Lung (tissue), 12 donors: ENCODE results near the gene SKA2. TPM values are rescaled to one million over a fixed set of nuclear protein-coding genes. Genes with fewer than 3 reads are reported as not detected.

Experiments used
- ATAC-seq: fragments of 200-7000 bp; cut with Tn5 transposase; one replicate; pipeline ENCODE4 v1.9.1; 2020; ENCODE audit warnings: moderate number of reproducible peaks; ENCODE audit not compliant: insufficient read depth, low FRiP score
- DNase-seq, 3 donors: peaks; one replicate each; pipeline ENCODE4 v3.0.0-alpha.2; 2013 to 2017
- H3K27ac ChIP-seq, 2 donors: one replicate each; pipeline ENCODE4 v1.5.1; 2013; ENCODE audit warnings: mild to moderate bottlenecking in 2 of 2, moderate library complexity in 2 of 2, control low read depth in 1 of 2, inconsistent platforms in 1 of 2, low read depth in 1 of 2, low read length in 1 of 2
- H3K27me3 ChIP-seq, 3 donors: one replicate each; pipeline ENCODE4 v1.5.1; 2013; ENCODE audit warnings: low read length in 2 of 3; ENCODE audit not compliant: control insufficient read depth in 3 of 3, insufficient read depth in 3 of 3
- H3K36me3 ChIP-seq, 4 donors: one replicate each; pipeline ENCODE4 v1.5.1; 2013; ENCODE audit warnings: low read length in 4 of 4, mild to moderate bottlenecking in 1 of 4, moderate library complexity in 1 of 4; ENCODE audit not compliant: control insufficient read depth in 4 of 4, insufficient read depth in 4 of 4
- H3K4me1 ChIP-seq, 5 donors: one replicate each; pipeline ENCODE4 v1.5.1; 2013; ENCODE audit warnings: low read length in 5 of 5, mild to moderate bottlenecking in 2 of 5, moderate library complexity in 1 of 5; ENCODE audit not compliant: control insufficient read depth in 5 of 5, insufficient read depth in 5 of 5
- H3K4me3 ChIP-seq: one replicate; pipeline ENCODE4 v1.5.1; 2013; ENCODE audit warnings: mild to moderate bottlenecking, control low read depth, moderate library complexity
- H3K9ac ChIP-seq, 2 donors: one replicate each; pipeline ENCODE4 v1.5.1; 2013; ENCODE audit warnings: low read length in 2 of 2, control low read depth in 1 of 2; ENCODE audit not compliant: insufficient read depth in 1 of 2
- H3K9me3 ChIP-seq, 4 donors: one replicate each; pipeline ENCODE4 v1.5.1; 2013; ENCODE audit warnings: low read length in 3 of 4, mild to moderate bottlenecking in 1 of 4, moderate library complexity in 1 of 4; ENCODE audit not compliant: control insufficient read depth in 4 of 4, insufficient read depth in 3 of 4
- CTCF ChIP-seq: IDR thresholded peaks from 2 replicates; pipeline ENCODE4 v1.5.1; 2012; ENCODE audit warnings: mild to moderate bottlenecking; ENCODE audit errors: control extremely low read depth, extremely low read depth
- WGBS, 2 donors: extraction: QIAGEN DNeasy Blood & Tissue Kit; methylation state at CpG; one replicate each; pipeline ENCODE4 v1.1.7; 2013; 5-methylcytosine and 5-hydroxymethylcytosine counted together
- polyA plus RNA-seq, 2 donors: library from polyadenylated mRNA; stranded (reverse); fragments of 200-250 nt; gene quantifications; one replicate each; pipeline ENCODE4 v1.2.1, GENCODE V29; 2013
- total RNA-seq, 2 donors: library from RNA; depleted of rRNA in 1 of 2; stranded (reverse); fragments of >200 nt in 1 of 2; gene quantifications; one replicate each; pipeline ENCODE4 v1.2.1, GENCODE V29; 2014 to 2021
- donor health status: control.
- donor health status: control.
- donor health status: Bipolar disorder and iron deficiency.
- donor health status: healthy.
- donor health status: DM: yes; HTN: yes; CAD: no.

The SKA2 gene
- total and polyA plus RNA-seq, 4 donors = 20.0 to 46.7 (median 29.0) TPM

GRCh38 chr17:59121901-59122480 lies 33.0 kb downstream of the SKA2 start:
- no peak overlapping the region for H3K27ac ChIP-seq
- H3K36me3 ChIP-seq = peaks cover 1 to 8% (median 5%) of the 10 kb centered on the region in 4 donors
- no peak overlapping the region for H3K4me3 ChIP-seq
- no peaks in the 10 kb centered on the region for H3K4me1 ChIP-seq
- H3K9ac ChIP-seq = no peak overlapping the region
- TF ChIP-seq CTCF = no peak
- DNase-seq (no peak), ATAC-seq (no peak)
- no peaks in the 10 kb centered on the region for H3K27me3 ChIP-seq
- 97 to 99% methylated on average over 9 of the region's 9 CpGs for WGBS, 2 donors
- no peaks in the 10 kb centered on the region for H3K9me3 ChIP-seq

- DNase-seq (no peak), ATAC-seq (no peak)
- WGBS, 2 donors = 83 to 91% methylated on average over 9 of the region's 9 CpGs
- Histone ChIP-seq H3K27ac (no peak overlapping the region), H3K4me1 (no peaks in the 10 kb centered on the region), H3K9me3 (no peaks in the 10 kb centered on the region), H3K4me3 (no peak overlapping the region), H3K27me3 (no peaks in the 10 kb centered on the region), H3K36me3 (peaks cover 0 to 19% (median 4%) of the 10 kb centered on the region in 4 donors), H3K9ac (no peak overlapping the region)
- no peak for TF ChIP-seq CTCF
These were observed 39.5 kb downstream of the SKA2 start for GRCh38 chr17:59115474-59115873.

GRCh38 chr17:59111539-59111938 lies 43.4 kb downstream of the SKA2 start:
- H3K36me3 ChIP-seq = peaks cover 0 to 15% (median 2%) of the 10 kb centered on the region in 4 donors
- H3K27ac ChIP-seq = no peak overlapping the region
- ATAC-seq (no peak), DNase-seq (no peak)
- no peaks in the 10 kb centered on the region for H3K27me3 ChIP-seq
- TF ChIP-seq CTCF = no peak
- no peaks in the 10 kb centered on the region for H3K9me3 ChIP-seq
- no peak overlapping the region for H3K4me3 ChIP-seq
- peaks cover 0 to 8% (median 3%) of the 10 kb centered on the region in 5 donors for H3K4me1 ChIP-seq
- WGBS, 2 donors = 87 to 92% methylated on average over 3 of the region's 3 CpGs
- H3K9ac ChIP-seq = no peak overlapping the region

GRCh38 chr17:59110973-59111372 lies 44.0 kb downstream of the SKA2 start:
- Histone ChIP-seq H3K27me3 (no peaks in the 10 kb centered on the region), H3K27ac (no peak overlapping the region), H3K36me3 (peaks cover 0 to 15% (median 2%) of the 10 kb centered on the region in 4 donors), H3K4me3 (no peak overlapping the region), H3K9me3 (no peaks in the 10 kb centered on the region), H3K9ac (no peak overlapping the region), H3K4me1 (peaks cover 0 to 8% (median 3%) of the 10 kb centered on the region in 5 donors)
- ATAC-seq (no peak), DNase-seq (no peak)
- no peak for TF ChIP-seq CTCF
